Upper lobe of left lung (tissue), 6 donors: ENCODE data around the gene FHL3. TPM values are rescaled to one million over a fixed set of nuclear protein-coding genes. Genes with fewer than 3 reads are reported as not detected.

Source experiments
- ATAC-seq, 2 donors: fragments of 200-7000 bp; cut with Tn5 transposase; one replicate each; pipeline ENCODE4 v1.9.1; 2022; ENCODE audit warnings: mild to moderate bottlenecking in 2 of 2, moderate library complexity in 2 of 2; ENCODE audit not compliant: low FRiP score in 2 of 2
- DNase-seq, 2 donors: peaks; one replicate each; pipeline ENCODE4 v3.0.0-alpha.2; 2019 to 2020
- H3K27ac ChIP-seq, 4 donors: fragments of 200-600 bp; sonication (generic); one replicate each; pipeline ENCODE4 v1.5.1; 2016 to 2019
- H3K27me3 ChIP-seq, 4 donors: fragments of 200-600 bp; sonication (generic); one replicate each; pipeline ENCODE4 v1.5.1; 2017 to 2019
- H3K36me3 ChIP-seq, 4 donors: fragments of 200-600 bp; sonication (generic); one replicate each; pipeline ENCODE4 v1.5.1; 2016 to 2019
- H3K4me1 ChIP-seq, 4 donors: fragments of 200-600 bp; sonication (generic); one replicate each; pipeline ENCODE4 v1.5.1; 2018 to 2019
- H3K4me3 ChIP-seq, 4 donors: fragments of 200-600 bp; sonication (generic); one replicate each; pipeline ENCODE4 v1.5.1; 2017 to 2019; ENCODE audit warnings: mild to moderate bottlenecking in 2 of 4, moderate library complexity in 1 of 4
- H3K9me3 ChIP-seq, 4 donors: fragments of 200-600 bp; sonication (generic); one replicate each; pipeline ENCODE4 v1.5.1; 2018 to 2019
- CTCF ChIP-seq, 6 experiments: fragments of 450-650 bp in 4 of 6; fragments of 200-600 bp in 2 of 6; sonication (generic) in 2 of 6; IDR thresholded peaks; one replicate each; pipeline ENCODE4 v1.5.1; 2016 to 2019; ENCODE audit warnings: antibody characterized with exemption in 6 of 6
- EP300 ChIP-seq, 4 donors: sonication (generic); formaldehyde crosslinking; IDR thresholded peaks; one replicate each; pipeline ENCODE4 v1.5.1; 2017; ENCODE audit warnings: antibody characterized with exemption in 4 of 4, control low read depth in 2 of 4
- POLR2A ChIP-seq, 4 donors: fragments of 450-650 bp; IDR thresholded peaks; one replicate each; pipeline ENCODE4 v1.5.1; 2016 to 2017; ENCODE audit warnings: antibody characterized with exemption in 4 of 4, mild to moderate bottlenecking in 2 of 4
- POLR2AphosphoS5 ChIP-seq, 2 donors: sonication (generic); formaldehyde crosslinking; IDR thresholded peaks; one replicate each; pipeline ENCODE4 v1.5.1; 2017; ENCODE audit warnings: antibody characterized with exemption in 2 of 2
- WGBS, 2 donors: methylation state at CpG; one replicate each; pipeline ENCODE4 v1.1.5; 2017 to 2018; 5-methylcytosine and 5-hydroxymethylcytosine counted together
- total RNA-seq, 6 donors: library from RNA; depleted of rRNA in 4 of 6; stranded (reverse); fragments of >200 nt in 4 of 6; gene quantifications; one replicate each; pipeline versions ENCODE4 v1.1.0 to v1.2.1, GENCODE V29; 2016 to 2021
- donor health status: DM: no; HTN: no; CAD: no; lungs with moderate emphysema.
- donor health status: DM: no; HTN: yes; CAD: no; lungs with severe emphysema.

Gene FHL3
- 10 to 100 TPM in 5 of 6 donors, 1 to 10 TPM in 1; 9.5 to 25.8 (median 18.6) TPM for total RNA-seq

- 17 to 53% methylated on average over 1 to 4 of the region's 83 CpGs for WGBS, 2 donors
- ATAC-seq (peak; percentile 26 to 74), DNase-seq (peak; percentile 79 to 92)
- H3K27me3 ChIP-seq = no peaks in the 10 kb centered on the region
- H3K9me3 ChIP-seq = no peaks in the 10 kb centered on the region
- no peaks in the 10 kb centered on the region for H3K36me3 ChIP-seq
- TF ChIP-seq POLR2AphosphoS5 (IDR thresholded peaks at IDR 0.05) (peak; percentile 18 to 59), EP300 (IDR thresholded peaks at IDR 0.05) (no peak), CTCF (IDR thresholded peaks at IDR 0.05) (peak in 1 of 6 experiments; percentile 13), POLR2A (IDR thresholded peaks at IDR 0.05) (peak in 1 of 4 donors; percentile 41)
- H3K27ac ChIP-seq = peak within 1 kb of the TSS; percentile 44 to 93 (median 76)
- H3K4me1 ChIP-seq = peaks cover 32 to 49% (median 37%) of the 10 kb centered on the region in 4 donors
- H3K4me3 ChIP-seq = peak within 1 kb of the TSS; percentile 38 to 79 (median 72)
Measured at GRCh38 chr1:38005195-38006007, at the start of gene FHL3. FHL3 (minus strand) TSS chr1:38005514; CDS start chr1:37999412, 6,102 bp downstream.

- ATAC-seq (no peak), DNase-seq (no peak)
- Histone ChIP-seq H3K9me3 (no peaks in the 10 kb centered on the region), H3K4me3 (no peak overlapping the region), H3K27me3 (no peaks in the 10 kb centered on the region), H3K4me1 (no peaks in the 10 kb centered on the region), H3K36me3 (no peaks in the 10 kb centered on the region), H3K27ac (no peak overlapping the region)
- no peak for TF ChIP-seq EP300 (IDR thresholded peaks at IDR 0.05)
- no peak for TF ChIP-seq CTCF (IDR thresholded peaks at IDR 0.05)
- no peak for TF ChIP-seq POLR2AphosphoS5 (IDR thresholded peaks at IDR 0.05)
- TF ChIP-seq POLR2A (IDR thresholded peaks at IDR 0.05) = no peak
- 60 to 65% methylated on average over 6 to 7 of the region's 7 CpGs for WGBS, 2 donors
Measured at GRCh38 chr1:38053416-38054091, 48.2 kb upstream of the FHL3 start.

GRCh38 chr1:38052750-38053415 lies 47.6 kb upstream of the FHL3 start:
- TF ChIP-seq CTCF (IDR thresholded peaks at IDR 0.05) = no peak
- no peak for TF ChIP-seq POLR2A (IDR thresholded peaks at IDR 0.05)
- TF ChIP-seq POLR2AphosphoS5 (IDR thresholded peaks at IDR 0.05) = no peak
- TF ChIP-seq EP300 (IDR thresholded peaks at IDR 0.05) = no peak
- Histone ChIP-seq H3K4me3 (no peak overlapping the region), H3K27me3 (peaks cover 0 to under 1% (median 0%) of the 10 kb centered on the region in 4 donors), H3K27ac (no peak overlapping the region), H3K9me3 (no peaks in the 10 kb centered on the region), H3K4me1 (peaks cover 0 to 3% (median under 1%) of the 10 kb centered on the region in 4 donors), H3K36me3 (no peaks in the 10 kb centered on the region)
- 42 to 50% methylated on average over 3 of the region's 3 CpGs for WGBS, 2 donors
- ATAC-seq (no peak), DNase-seq (no peak)

GRCh38 chr1:38051079-38051543 lies 45.8 kb upstream of the FHL3 start:
- H3K36me3 ChIP-seq = no peaks in the 10 kb centered on the region
- 82 to 84% methylated on average over 4 to 9 of the region's 9 CpGs for WGBS, 2 donors
- H3K4me3 ChIP-seq = no peak overlapping the region
- no peak overlapping the region for H3K27ac ChIP-seq
- ATAC-seq (no peak), DNase-seq (no peak)
- H3K27me3 ChIP-seq = peaks cover 0 to 11% (median under 1%) of the 10 kb centered on the region in 4 donors
- TF ChIP-seq POLR2AphosphoS5 (IDR thresholded peaks at IDR 0.05) (no peak), EP300 (IDR thresholded peaks at IDR 0.05) (no peak), POLR2A (IDR thresholded peaks at IDR 0.05) (no peak), CTCF (IDR thresholded peaks at IDR 0.05) (no peak)
- no peaks in the 10 kb centered on the region for H3K9me3 ChIP-seq
- H3K4me1 ChIP-seq = peaks cover 4 to 21% (median 12%) of the 10 kb centered on the region in 4 donors
